ENCODE data around the gene RNF130. TPM values are rescaled to one million over a fixed set of nuclear protein-coding genes. Genes with fewer than 3 reads are reported as not detected.

RNF130 gene
- total and polyA plus RNA-seq, 7 experiments from 2014 or later = 3.6 to 76.3 (median 21.0) TPM

GRCh38 chr5:180112181-180112861, 40.8 kb upstream of the RNF130 start:
- ChIA-PET CTCF (no interaction called here), POLR2A (no interaction called here)
- H3K4me3 Mint-ChIP-seq = no peak overlapping the region
- no peak overlapping the region for H3K27ac Mint-ChIP-seq
- Histone ChIP-seq H3K4me1 (ENCODE audit: control insufficient read depth in 2 of 2, insufficient read depth in 2 of 2, low read length in 2 of 2) (no peaks in the 10 kb centered on the region), H3K27ac (ENCODE audit: low read depth, low read length) (no peak overlapping the region), H3K36me3 (ENCODE audit: control insufficient read depth in 2 of 3, insufficient read depth in 3 of 3, low read length in 3 of 3) (no peaks in the 10 kb centered on the region), H3K9me3 (ENCODE audit: control insufficient read depth in 2 of 3, low read length in 3 of 3) (peaks cover 0 to 5% (median 0%) of the 10 kb centered on the region in 3 experiments), H3K27me3 (ENCODE audit: control insufficient read depth in 2 of 2, insufficient read depth in 2 of 2, low read length in 2 of 2) (no peaks in the 10 kb centered on the region), H3K4me3 (ENCODE audit: low read length) (no peak overlapping the region)
- DNase-seq (no peak), ATAC-seq (no peak)
- H3K4me1 Mint-ChIP-seq = no peaks in the 10 kb centered on the region
- peaks cover 0 to 14% (median 4%) of the 10 kb centered on the region in 5 donors for H3K27me3 Mint-ChIP-seq
- H3K9me3 Mint-ChIP-seq = peaks cover 0 to 14% (median 8%) of the 10 kb centered on the region in 11 donors
- H3K36me3 Mint-ChIP-seq = peaks cover 0 to 5% (median 4%) of the 10 kb centered on the region in 5 donors
- intact Hi-C loops (cut with micrococcal nuclease) = no loop called here

GRCh38 chr5:180111273-180112002, 39.9 kb upstream of the RNF130 start:
- Mint-ChIP-seq H3K9me3 (peaks cover 4 to 22% (median 16%) of the 10 kb centered on the region in 11 donors), H3K27ac (no peak overlapping the region), H3K4me3 (no peak overlapping the region), H3K27me3 (peaks cover 0 to 22% (median 10%) of the 10 kb centered on the region in 5 donors), H3K4me1 (no peaks in the 10 kb centered on the region), H3K36me3 (peaks cover 0 to 9% (median 4%) of the 10 kb centered on the region in 5 donors)
- POLR2A ChIA-PET = no interaction called here
- intact Hi-C loops (cut with micrococcal nuclease) = no loop called here
- no peak overlapping the region for H3K4me3 ChIP-seq (ENCODE audit: low read length)
- no peaks in the 10 kb centered on the region for H3K4me1 ChIP-seq (ENCODE audit: control insufficient read depth in 2 of 2, insufficient read depth in 2 of 2, low read length in 2 of 2)
- H3K27me3 ChIP-seq (ENCODE audit: control insufficient read depth in 2 of 2, insufficient read depth in 2 of 2, low read length in 2 of 2) = no peaks in the 10 kb centered on the region
- ATAC-seq = no peak
- CTCF ChIA-PET = no interaction called here
- H3K27ac ChIP-seq (ENCODE audit: low read depth, low read length) = no peak overlapping the region
- no peak for DNase-seq
- H3K9me3 ChIP-seq (ENCODE audit: control insufficient read depth in 2 of 3, low read length in 3 of 3) = peaks cover 0 to 13% (median 0%) of the 10 kb centered on the region in 3 experiments
- H3K36me3 ChIP-seq (ENCODE audit: control insufficient read depth in 2 of 3, insufficient read depth in 3 of 3, low read length in 3 of 3) = no peaks in the 10 kb centered on the region

GRCh38 chr5:180109920-180110319, 38.4 kb upstream of the RNF130 start:
- ATAC-seq (no peak), DNase-seq (no peak)
- intact Hi-C loops (cut with micrococcal nuclease) = no loop called here
- H3K9me3 ChIP-seq (ENCODE audit: control insufficient read depth in 2 of 3, low read length in 3 of 3) = peaks cover 0 to 13% (median 0%) of the 10 kb centered on the region in 3 experiments
- no peak overlapping the region for H3K27ac Mint-ChIP-seq
- H3K27me3 ChIP-seq (ENCODE audit: control insufficient read depth in 2 of 2, insufficient read depth in 2 of 2, low read length in 2 of 2) = no peaks in the 10 kb centered on the region
- H3K4me1 ChIP-seq (ENCODE audit: control insufficient read depth in 2 of 2, insufficient read depth in 2 of 2, low read length in 2 of 2) = no peaks in the 10 kb centered on the region
- H3K27me3 Mint-ChIP-seq = peaks cover 0 to 27% (median 12%) of the 10 kb centered on the region in 5 donors
- no peak overlapping the region for H3K4me3 ChIP-seq (ENCODE audit: low read length)
- peaks cover 0 to 11% (median 4%) of the 10 kb centered on the region in 5 donors for H3K36me3 Mint-ChIP-seq
- H3K27ac ChIP-seq (ENCODE audit: low read depth, low read length) = no peak overlapping the region
- ChIA-PET POLR2A (no interaction called here), CTCF (interaction anchor here (0.6 kb wide), 1 partner anchor 75 kb away, joined by 3 read pairs; no protein-coding TSS in a partner anchor)
- no peaks in the 10 kb centered on the region for H3K4me1 Mint-ChIP-seq
- H3K9me3 Mint-ChIP-seq = peaks cover 6 to 28% (median 19%) of the 10 kb centered on the region in 11 donors
- no peaks in the 10 kb centered on the region for H3K36me3 ChIP-seq (ENCODE audit: control insufficient read depth in 2 of 3, insufficient read depth in 3 of 3, low read length in 3 of 3)
- H3K4me3 Mint-ChIP-seq = no peak overlapping the region

GRCh38 chr5:180107005-180107404, 35.4 kb upstream of the RNF130 start:
- CTCF ChIA-PET = no interaction called here
- H3K9me3 ChIP-seq (ENCODE audit: control insufficient read depth in 2 of 3, low read length in 3 of 3) = peaks cover 0 to 13% (median 0%) of the 10 kb centered on the region in 3 experiments
- H3K27me3 ChIP-seq (ENCODE audit: control insufficient read depth in 2 of 2, insufficient read depth in 2 of 2, low read length in 2 of 2) = no peaks in the 10 kb centered on the region
- POLR2A ChIA-PET = no interaction called here
- Mint-ChIP-seq H3K4me1 (no peaks in the 10 kb centered on the region), H3K9me3 (peaks cover 6 to 28% (median 19%) of the 10 kb centered on the region in 11 donors), H3K4me3 (no peak overlapping the region), H3K27ac (no peak overlapping the region), H3K27me3 (peaks cover 0 to 32% (median 15%) of the 10 kb centered on the region in 5 donors), H3K36me3 (peaks cover 0 to 11% (median 4%) of the 10 kb centered on the region in 5 donors)
- H3K4me1 ChIP-seq (ENCODE audit: control insufficient read depth in 2 of 2, insufficient read depth in 2 of 2, low read length in 2 of 2) = no peaks in the 10 kb centered on the region
- intact Hi-C loops (cut with micrococcal nuclease) = no loop called here
- ATAC-seq (no peak), DNase-seq (no peak)
- H3K27ac ChIP-seq (ENCODE audit: low read depth, low read length) = no peak overlapping the region
- no peaks in the 10 kb centered on the region for H3K36me3 ChIP-seq (ENCODE audit: control insufficient read depth in 2 of 3, insufficient read depth in 3 of 3, low read length in 3 of 3)
- no peak overlapping the region for H3K4me3 ChIP-seq (ENCODE audit: low read length)

GRCh38 chr5:180105827-180106312, 34.3 kb upstream of the RNF130 start:
- Mint-ChIP-seq H3K4me1 (no peaks in the 10 kb centered on the region), H3K4me3 (no peak overlapping the region), H3K36me3 (peaks cover 0 to 11% (median 4%) of the 10 kb centered on the region in 5 donors), H3K9me3 (peaks cover 6 to 28% (median 19%) of the 10 kb centered on the region in 11 donors), H3K27ac (no peak overlapping the region), H3K27me3 (peaks cover 0 to 32% (median 15%) of the 10 kb centered on the region in 5 donors)
- H3K4me3 ChIP-seq (ENCODE audit: low read length) = no peak overlapping the region
- ATAC-seq (no peak), DNase-seq (no peak)
- no peaks in the 10 kb centered on the region for H3K36me3 ChIP-seq (ENCODE audit: control insufficient read depth in 2 of 3, insufficient read depth in 3 of 3, low read length in 3 of 3)
- intact Hi-C loops (cut with micrococcal nuclease) = no loop called here
- H3K4me1 ChIP-seq (ENCODE audit: control insufficient read depth in 2 of 2, insufficient read depth in 2 of 2, low read length in 2 of 2) = no peaks in the 10 kb centered on the region
- CTCF ChIA-PET = no interaction called here
- POLR2A ChIA-PET = no interaction called here
- H3K9me3 ChIP-seq (ENCODE audit: control insufficient read depth in 2 of 3, low read length in 3 of 3) = peaks cover 0 to 13% (median 0%) of the 10 kb centered on the region in 3 experiments
- H3K27me3 ChIP-seq (ENCODE audit: control insufficient read depth in 2 of 2, insufficient read depth in 2 of 2, low read length in 2 of 2) = no peaks in the 10 kb centered on the region
- no peak overlapping the region for H3K27ac ChIP-seq (ENCODE audit: low read depth, low read length)

- no peaks in the 10 kb centered on the region for H3K27me3 ChIP-seq (ENCODE audit: control insufficient read depth in 2 of 2, insufficient read depth in 2 of 2, low read length in 2 of 2)
- Mint-ChIP-seq H3K4me1 (no peaks in the 10 kb centered on the region), H3K27ac (peak overlapping the region in 1 of 9 donors; percentile 42), H3K27me3 (peaks cover 0 to 24% (median 11%) of the 10 kb centered on the region in 5 donors), H3K9me3 (peaks cover 6 to 28% (median 19%) of the 10 kb centered on the region in 11 donors), H3K4me3 (no peak overlapping the region), H3K36me3 (peaks cover 0 to 11% (median 4%) of the 10 kb centered on the region in 5 donors)
- intact Hi-C loops (cut with micrococcal nuclease) = no loop called here
- H3K36me3 ChIP-seq (ENCODE audit: control insufficient read depth in 2 of 3, insufficient read depth in 3 of 3, low read length in 3 of 3) = no peaks in the 10 kb centered on the region
- H3K9me3 ChIP-seq (ENCODE audit: control insufficient read depth in 2 of 3, low read length in 3 of 3) = peaks cover 0 to 13% (median 0%) of the 10 kb centered on the region in 3 experiments
- ChIA-PET POLR2A (no interaction called here), CTCF (no interaction called here)
- DNase-seq (no peak), ATAC-seq (no peak)
- H3K27ac ChIP-seq (ENCODE audit: low read depth, low read length) = no peak overlapping the region
- no peaks in the 10 kb centered on the region for H3K4me1 ChIP-seq (ENCODE audit: control insufficient read depth in 2 of 2, insufficient read depth in 2 of 2, low read length in 2 of 2)
- H3K4me3 ChIP-seq (ENCODE audit: low read length) = no peak overlapping the region
These were observed 32.6 kb upstream of the RNF130 start for GRCh38 chr5:180104168-180104530.
